Naive thymus-derived CD8-positive, alpha-beta T cell (primary cell): Measurements from ENCODE around the gene KIF2C. TPM values are rescaled to one million over a fixed set of nuclear protein-coding genes. Genes with fewer than 3 reads are reported as not detected.
A peak's percentile ranks its signal among the peaks of the same experiment; 100 is the strongest.

ENCODE experiments used
- ATAC-seq, 2 donors: fragments of 150-1000 bp; cut with Tn5 transposase in 1 of 2; sonication (Bioruptor Pico), chemical (Tn5 transposase) in 1 of 2; 1 replicate in 1 of 2; 2 replicates in 1 of 2; pipeline ENCODE4 v1.10.0; 2021; ENCODE audit warnings: mild to moderate bottlenecking in 2 of 2, moderate library complexity in 2 of 2
- POLR2A ChIA-PET: fragments of 350-600 bp; sonication (Branson Sonifier 250); formaldehyde crosslinking; loops from one replicate; lab custom pipeline; 2021; ENCODE audit warnings: antibody characterized with exemption; lab: Charles Lee
- DNase-seq, 10 donors: peaks; one replicate each; pipeline versions ENCODE4 v3.0.0 to v3.0.0-alpha.2; 2020 to 2022
- H3K27ac Mint-ChIP-seq, 10 donors: one replicate each; pipeline ENCODE4 v1.8.0; 2020 to 2022; ENCODE audit warnings: mild to moderate bottlenecking in 10 of 10, mixed read lengths in 10 of 10, moderate library complexity in 4 of 10, inconsistent platforms in 1 of 10
- H3K27me3 Mint-ChIP-seq, 5 donors: one replicate each; pipeline ENCODE4 v1.8.0; 2021 to 2022; ENCODE audit warnings: mixed read lengths in 5 of 5
- H3K36me3 Mint-ChIP-seq, 3 donors: one replicate each; pipeline ENCODE4 v1.8.0; 2020 to 2022; ENCODE audit warnings: mixed read lengths in 3 of 3, mild to moderate bottlenecking in 2 of 3, inconsistent platforms in 1 of 3
- H3K4me1 Mint-ChIP-seq, 4 donors: one replicate each; pipeline ENCODE4 v1.8.0; 2021 to 2022; ENCODE audit warnings: mixed read lengths in 4 of 4
- H3K4me3 Mint-ChIP-seq, 10 donors: one replicate each; pipeline ENCODE4 v1.8.0; 2020 to 2022; ENCODE audit warnings: mild to moderate bottlenecking in 10 of 10, mixed read lengths in 10 of 10, moderate library complexity in 6 of 10, inconsistent platforms in 1 of 10
- H3K9me3 Mint-ChIP-seq, 9 donors: one replicate each; pipeline ENCODE4 v1.8.0; 2020 to 2022; ENCODE audit warnings: mixed read lengths in 9 of 9, mild to moderate bottlenecking in 3 of 9, inconsistent platforms in 1 of 9, moderate library complexity in 1 of 9
- polyA plus RNA-seq, 3 donors: library from polyadenylated mRNA; unstranded; fragments of 300-500 nt; fragmentation: Illumina TruSeq; gene quantifications; one replicate each; pipeline ENCODE4 v1.2.3, GENCODE V29; 2021
- total RNA-seq, 8 experiments: library from RNA in 2 of 8; stranded (reverse) in 2 of 8; gene quantifications; one replicate each; pipeline ENCODE4 v1.2.3 and lab custom pipeline; 2021 to 2026

The KIF2C gene
- total and polyA plus RNA-seq, 5 experiments from 2014 or later: 0.40 to 0.91 (median 0.41) TPM

DNA sequence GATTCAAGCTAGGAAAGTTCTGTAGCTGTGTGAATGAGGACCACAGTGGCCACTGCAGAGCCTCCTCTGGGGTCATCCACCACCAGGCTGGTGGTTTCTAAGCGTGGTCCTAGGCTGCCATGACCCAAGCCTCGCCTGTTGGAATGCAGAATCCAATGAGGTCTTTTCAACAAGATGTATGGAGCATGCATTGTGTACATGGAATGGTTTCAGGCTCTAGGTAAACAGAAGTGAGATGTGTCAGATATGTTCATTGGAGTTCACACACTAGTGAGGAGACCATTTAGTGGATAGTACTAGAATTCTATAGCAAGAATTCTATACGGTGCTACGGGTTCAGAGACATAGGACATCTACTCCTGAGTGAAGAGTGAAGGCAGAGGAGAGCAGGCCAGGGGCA is 19.4 kb upstream of the KIF2C start:
- Mint-ChIP-seq H3K36me3 (peaks cover 0 to 2% (median 0%) of the 10 kb centered on the region in 3 donors), H3K27me3 (no peaks in the 10 kb centered on the region), H3K4me3 (peak overlapping the region in 7 of 10 donors; percentile 24 to 85 (median 51)), H3K9me3 (no peaks in the 10 kb centered on the region), H3K4me1 (peaks cover 53 to 84% (median 82%) of the 10 kb centered on the region in 4 donors), H3K27ac (peak overlapping the region in 9 of 10 donors; percentile 19 to 99 (median 94))
- POLR2A ChIA-PET: interaction anchor here (0.9 to 7.5 kb wide), 6 partner anchors 11 to 583 kb away, joined by 3 to 143 read pairs (median 25); partner anchors contain the start of genes RNU5D-1 and RPS8
- ATAC-seq (no peak), DNase-seq (peak in 1 of 10 donors; percentile 13)

DNA sequence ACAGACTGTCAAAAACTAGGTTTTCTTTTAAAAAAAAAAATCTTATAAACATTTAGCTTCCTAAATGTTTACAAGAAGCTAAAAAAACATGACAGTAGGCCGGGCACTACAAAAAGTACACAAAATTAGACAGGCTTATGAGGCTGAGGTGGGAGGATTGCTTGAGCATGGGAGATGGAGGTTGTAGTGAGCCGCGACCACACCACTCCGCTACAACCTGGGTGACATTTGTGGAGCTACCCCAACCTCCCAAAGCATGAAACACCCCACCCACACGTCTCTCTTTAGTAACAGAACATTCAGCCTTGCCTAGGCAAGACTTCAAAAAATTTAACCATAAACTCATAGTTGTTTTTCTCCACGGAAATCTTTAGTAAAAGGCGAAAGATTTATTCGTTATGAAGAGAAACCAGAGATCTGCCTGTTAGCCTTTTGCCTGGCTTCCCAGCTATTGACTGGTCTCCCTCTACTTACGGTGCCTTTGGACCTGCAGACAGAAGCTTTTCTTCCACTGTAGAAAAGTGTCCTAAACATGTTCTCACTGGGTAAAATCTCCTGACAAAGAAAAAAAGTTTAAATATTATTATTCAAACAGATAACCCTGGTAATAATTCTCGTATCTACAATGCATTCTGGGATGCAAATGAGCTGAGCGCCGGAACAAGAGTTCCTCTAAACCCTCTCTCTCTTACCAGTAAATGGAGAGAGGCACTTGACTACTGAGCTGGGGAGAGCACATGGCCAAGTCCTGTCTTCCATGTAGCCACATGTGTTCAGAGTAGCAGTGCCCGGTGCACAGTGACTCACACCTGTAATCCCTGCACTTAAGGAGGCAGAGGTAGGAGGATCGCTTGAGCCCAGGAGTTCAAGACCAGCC is 17.9 kb upstream of the KIF2C start:
- Mint-ChIP-seq H3K4me1 (peaks cover 50 to 80% (median 78%) of the 10 kb centered on the region in 4 donors), H3K36me3 (peaks cover 0 to 3% (median 0%) of the 10 kb centered on the region in 3 donors), H3K4me3 (peak overlapping the region; percentile 42 to 85 (median 79)), H3K27ac (peak overlapping the region; percentile 93 to 99 (median 96)), H3K9me3 (no peaks in the 10 kb centered on the region), H3K27me3 (no peaks in the 10 kb centered on the region)
- DNase-seq (peak; percentile 17 to 85 (median 74)), ATAC-seq (peak; percentile 84 to 90)
- POLR2A ChIA-PET: interaction anchor here (0.5 to 7.5 kb wide), 39 partner anchors 8 to 1674 kb away, joined by 3 to 143 read pairs (median 5); partner anchors contain the start of genes ARMH1, BEST4, BTBD19 and CCDC163

GRCh38 chr1:44723064-44723463 is 16.6 kb upstream of the KIF2C start:
- POLR2A ChIA-PET: interaction anchor here (1.4 to 11.7 kb wide), 10 partner anchors 9 to 98 kb away, joined by 5 to 143 read pairs (median 15); partner anchors contain the start of genes BEST4, BTBD19, PLK3 and RNU5D-1
- Mint-ChIP-seq H3K27me3 (no peaks in the 10 kb centered on the region), H3K4me1 (peaks cover 44 to 76% (median 70%) of the 10 kb centered on the region in 4 donors), H3K4me3 (peak overlapping the region; percentile 76 to 93 (median 82)), H3K9me3 (no peaks in the 10 kb centered on the region), H3K36me3 (peaks cover 0 to 3% (median 0%) of the 10 kb centered on the region in 3 donors), H3K27ac (peak overlapping the region; percentile 87 to 98 (median 93))
- ATAC-seq (peak; percentile 9 to 21), DNase-seq (peak in 3 of 10 donors; percentile 7 to 35 (median 21))

- peaks cover 0 to 3% (median 0%) of the 10 kb centered on the region in 3 donors for H3K36me3 Mint-ChIP-seq
- peak; percentile 11 to 13 for ATAC-seq
- H3K4me3 Mint-ChIP-seq: peak overlapping the region; percentile 76 to 93 (median 82)
- H3K27me3 Mint-ChIP-seq: no peaks in the 10 kb centered on the region
- POLR2A ChIA-PET: interaction anchor here (0.6 to 11.7 kb wide), 8 partner anchors 10 to 580 kb away, joined by 3 to 109 read pairs (median 4); partner anchors contain the start of genes PLK3 and RPS8
- DNase-seq: peak in 4 of 10 donors; percentile 19 to 42 (median 30)
- peak overlapping the region; percentile 87 to 98 (median 93) for H3K27ac Mint-ChIP-seq
- no peaks in the 10 kb centered on the region for H3K9me3 Mint-ChIP-seq
- H3K4me1 Mint-ChIP-seq: peaks cover 43 to 75% (median 65%) of the 10 kb centered on the region in 4 donors
Measured at GRCh38 chr1:44723496-44724295, 15.9 kb upstream of the KIF2C start.

GRCh38 chr1:44724296-44724954 is 15.2 kb upstream of the KIF2C start:
- H3K4me1 Mint-ChIP-seq: peaks cover 44 to 76% (median 63%) of the 10 kb centered on the region in 4 donors
- peak overlapping the region in 9 of 10 donors; percentile 76 to 95 (median 93) for H3K27ac Mint-ChIP-seq
- POLR2A ChIA-PET: interaction anchor here (0.6 to 11.7 kb wide), 8 partner anchors 12 to 579 kb away, joined by 3 to 109 read pairs (median 4); partner anchors contain the start of genes PLK3 and RPS8
- peaks cover 0 to 3% (median 0%) of the 10 kb centered on the region in 3 donors for H3K36me3 Mint-ChIP-seq
- H3K27me3 Mint-ChIP-seq: no peaks in the 10 kb centered on the region
- DNase-seq (peak in 4 of 10 donors; percentile 30 to 66 (median 33)), ATAC-seq (no peak)
- no peaks in the 10 kb centered on the region for H3K9me3 Mint-ChIP-seq
- H3K4me3 Mint-ChIP-seq: peak overlapping the region in 9 of 10 donors; percentile 52 to 93 (median 77)

DNA sequence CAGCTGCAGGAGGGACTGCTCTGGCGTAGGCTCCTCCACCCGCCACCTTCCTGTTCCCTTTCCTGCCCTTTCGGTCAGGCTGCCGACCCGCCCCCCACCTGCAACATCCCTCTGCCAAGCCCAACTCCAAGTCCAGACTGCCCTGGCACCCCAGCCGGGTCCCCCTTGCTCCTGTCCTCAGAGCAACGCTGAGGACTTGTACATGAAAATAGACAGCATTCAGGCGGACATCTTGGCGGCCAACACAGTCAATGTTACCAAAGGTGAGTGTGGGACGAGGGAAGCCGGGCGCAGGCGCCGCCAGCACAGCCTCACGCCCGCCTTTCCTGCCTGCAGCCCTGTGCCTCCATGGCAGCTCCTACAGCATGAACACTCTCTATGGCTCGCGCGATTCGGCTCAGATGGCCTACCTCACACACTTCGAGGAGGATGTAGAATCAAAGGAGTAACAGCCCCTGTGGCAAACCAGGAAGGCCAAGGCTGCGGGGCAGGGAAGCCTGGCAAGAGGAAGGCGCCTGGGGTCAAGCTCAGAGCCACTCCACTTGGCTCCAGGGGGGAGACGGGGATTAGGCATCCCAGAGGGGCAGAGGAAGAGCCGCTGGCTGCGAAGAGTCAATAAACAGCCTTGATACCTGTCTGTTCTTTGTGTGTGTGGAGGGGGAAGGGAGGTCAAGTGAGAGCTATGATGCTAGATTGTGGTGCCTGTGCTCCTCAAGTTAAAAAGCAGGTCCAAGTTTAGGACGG is 14.5 kb upstream of the KIF2C start:
- H3K27me3 Mint-ChIP-seq: no peaks in the 10 kb centered on the region
- H3K27ac Mint-ChIP-seq: peak overlapping the region; percentile 74 to 94 (median 90)
- H3K4me1 Mint-ChIP-seq: peaks cover 42 to 71% (median 59%) of the 10 kb centered on the region in 4 donors
- ATAC-seq (no peak), DNase-seq (no peak)
- H3K36me3 Mint-ChIP-seq: peaks cover 0 to 3% (median 0%) of the 10 kb centered on the region in 3 donors
- H3K4me3 Mint-ChIP-seq: peak overlapping the region; percentile 52 to 90 (median 76)
- H3K9me3 Mint-ChIP-seq: no peaks in the 10 kb centered on the region
- POLR2A ChIA-PET: interaction anchor here (1.1 to 11.7 kb wide), 3 partner anchors 51 to 95 kb away, joined by 3 to 109 read pairs (median 10); partner anchors contain the start of genes PLK3 and RPS8

DNA sequence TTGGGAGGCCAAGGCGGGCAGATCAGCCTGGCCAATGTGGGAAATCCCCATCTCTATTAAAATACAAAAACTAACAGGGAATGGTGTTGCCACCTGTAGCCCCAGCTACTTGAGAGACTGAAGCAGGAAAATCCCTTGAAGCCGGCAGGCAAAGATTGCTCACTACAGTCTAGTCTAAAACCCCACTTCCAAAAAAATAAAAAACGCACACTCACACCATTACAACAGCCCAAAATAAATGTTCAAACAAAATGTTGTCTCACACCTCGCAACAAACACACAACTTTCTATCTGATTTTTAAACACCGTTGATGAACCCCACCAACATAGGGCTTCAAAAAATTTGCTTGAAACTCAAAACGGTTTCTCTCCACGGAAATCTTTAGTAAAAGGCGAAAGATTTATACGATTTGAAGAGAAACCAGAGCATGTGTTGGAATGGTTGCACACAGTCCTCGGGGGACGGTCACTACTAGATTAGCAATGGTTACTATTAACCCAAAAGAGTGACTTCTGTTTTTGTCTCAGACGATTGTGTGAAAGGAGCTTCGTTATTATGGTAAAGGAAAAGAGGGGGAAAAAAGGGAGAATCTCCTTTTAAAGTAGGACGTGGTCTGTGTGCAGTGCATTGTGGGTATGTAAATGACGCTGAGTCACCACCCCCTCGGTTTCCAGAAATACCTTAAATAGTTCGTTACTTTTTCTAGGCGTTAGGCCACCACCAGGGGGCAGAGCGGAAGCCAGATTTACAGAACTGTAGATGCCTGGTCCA is 8.7 kb upstream of the KIF2C start, which contains the start of gene RNU5D-1:
Gene RNU5D-1, minus strand, starts transcription at position 430 of the 772 bp plus-strand sequence.
- Mint-ChIP-seq H3K4me1 (peaks cover 19 to 40% (median 32%) of the 10 kb centered on the region in 4 donors), H3K9me3 (no peaks in the 10 kb centered on the region), H3K27ac (peak within 1 kb of the TSS; percentile 96 to 100 (median 99)), H3K4me3 (peak within 1 kb of the TSS; percentile 53 to 89 (median 80)), H3K36me3 (no peaks in the 10 kb centered on the region), H3K27me3 (no peaks in the 10 kb centered on the region)
- POLR2A ChIA-PET: interaction anchor here (0.6 to 11.7 kb wide), 36 partner anchors 9 to 1874 kb away, joined by 3 to 143 read pairs (median 4); partner anchors contain the start of genes BTBD19, DYNLT4, GPBP1L1 and HECTD3
- DNase-seq: peak; percentile 84 to 96 (median 90)
- ATAC-seq: peak; percentile 80 to 83

- no peak for ATAC-seq
- POLR2A ChIA-PET: interaction anchor here (0.6 to 11.7 kb wide), 5 partner anchors 14 to 851 kb away, joined by 3 to 143 read pairs (median 3); partner anchors contain the start of genes NASP and RPS8
- peaks cover 12 to 26% (median 23%) of the 10 kb centered on the region in 4 donors for H3K4me1 Mint-ChIP-seq
Measured at GRCh38 chr1:44733365-44733764, 6.3 kb upstream of the KIF2C start.

GRCh38 chr1:44733784-44734183 is 5.9 kb upstream of the KIF2C start:
- DNase-seq (no peak), ATAC-seq (no peak)
- POLR2A ChIA-PET: interaction anchor here (6.7 to 11.7 kb wide), 2 partner anchors 14 to 42 kb away, joined by 109 to 143 read pairs; partner anchors contain the start of gene RPS8
- Mint-ChIP-seq H3K27ac (peak overlapping the region in 3 of 10 donors; percentile 4 to 90 (median 61)), H3K27me3 (no peaks in the 10 kb centered on the region), H3K4me3 (peak overlapping the region in 1 of 10 donors; percentile 11), H3K36me3 (no peaks in the 10 kb centered on the region), H3K4me1 (peaks cover 12 to 26% (median 22%) of the 10 kb centered on the region in 4 donors), H3K9me3 (no peaks in the 10 kb centered on the region)

More at GRCh38 chr1:44733365-44733764, 6.3 kb upstream of the KIF2C start:
- no peaks in the 10 kb centered on the region for H3K9me3 Mint-ChIP-seq
- H3K27me3 Mint-ChIP-seq: no peaks in the 10 kb centered on the region
- no peak overlapping the region for H3K4me3 Mint-ChIP-seq
- no peak for DNase-seq
- no peaks in the 10 kb centered on the region for H3K36me3 Mint-ChIP-seq
- no peak overlapping the region for H3K27ac Mint-ChIP-seq

DNA sequence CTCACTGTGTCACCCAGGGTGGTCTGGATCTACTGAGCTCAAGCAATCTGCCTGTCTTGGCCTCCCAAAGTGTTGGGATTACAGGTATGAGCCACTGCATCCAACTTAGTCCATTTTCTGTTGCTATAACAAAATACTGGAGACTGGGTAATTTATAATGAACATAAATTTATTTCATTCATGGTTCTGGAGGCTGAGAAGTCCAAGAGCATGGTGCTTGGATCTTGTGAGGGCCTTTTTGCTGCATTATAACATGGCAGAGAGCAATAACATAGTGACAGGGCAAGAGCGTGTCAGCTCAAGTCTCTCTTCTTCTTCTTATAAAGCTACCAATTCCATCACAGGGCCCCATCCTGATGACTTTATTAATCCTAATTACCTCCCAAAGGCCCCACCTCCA is 3.6 kb upstream of the KIF2C start:
- Mint-ChIP-seq H3K4me1 (peaks cover 10 to 28% (median 23%) of the 10 kb centered on the region in 4 donors), H3K36me3 (no peaks in the 10 kb centered on the region), H3K27ac (no peak overlapping the region), H3K4me3 (no peak overlapping the region), H3K27me3 (no peaks in the 10 kb centered on the region), H3K9me3 (no peaks in the 10 kb centered on the region)
- DNase-seq (no peak), ATAC-seq (no peak)
- POLR2A ChIA-PET: interaction anchor here (0.7 kb wide), 2 partner anchors 12 to 14 kb away, joined by 3 read pairs; no protein-coding TSS in a partner anchor
